ENCODE measurements around the gene DHRS4L2.
"Not testable (repeated sequence)": the region's sequence is repeated elsewhere in the genome, so short reads cannot be mapped to it uniquely, and the experiment has no call there.

DHRS4L2 gene

GRCh38 chr14:23989734-23990445 is 1.2 kb downstream of the DHRS4L2 start:
- H3K36me3 Mint-ChIP-seq (ENCODE audit: low read depth); DNase-seq (ENCODE audit: low spot score); H3K9me3 Mint-ChIP-seq; H3K27me3 Mint-ChIP-seq (ENCODE audit: low read depth): not testable (repeated sequence)
- H3K4me1 Mint-ChIP-seq (ENCODE audit: low read depth): peaks cover 21% of the 10 kb centered on the region
- H3K27ac Mint-ChIP-seq: peak overlapping the region; percentile 85
- peak overlapping the region; percentile 74 for H3K4me3 Mint-ChIP-seq

- H3K27ac Mint-ChIP-seq: peak overlapping the region; percentile 15
- not testable (repeated sequence) for H3K36me3 Mint-ChIP-seq (ENCODE audit: low read depth); H3K9me3 Mint-ChIP-seq; H3K4me3 Mint-ChIP-seq; H3K27me3 Mint-ChIP-seq (ENCODE audit: low read depth); DNase-seq (ENCODE audit: low spot score)
- H3K4me1 Mint-ChIP-seq (ENCODE audit: low read depth): peaks cover 21% of the 10 kb centered on the region
Observed at GRCh38 chr14:23990961-23991360, 2.2 kb downstream of the DHRS4L2 start.

- DNase-seq (ENCODE audit: low spot score); H3K27ac Mint-ChIP-seq; H3K36me3 Mint-ChIP-seq (ENCODE audit: low read depth); H3K9me3 Mint-ChIP-seq; H3K27me3 Mint-ChIP-seq (ENCODE audit: low read depth); H3K4me3 Mint-ChIP-seq: not testable (repeated sequence)
- H3K4me1 Mint-ChIP-seq (ENCODE audit: low read depth): peaks cover 15% of the 10 kb centered on the region
Observed at GRCh38 chr14:23993042-23993441, 4.3 kb downstream of the DHRS4L2 start.

DNA sequence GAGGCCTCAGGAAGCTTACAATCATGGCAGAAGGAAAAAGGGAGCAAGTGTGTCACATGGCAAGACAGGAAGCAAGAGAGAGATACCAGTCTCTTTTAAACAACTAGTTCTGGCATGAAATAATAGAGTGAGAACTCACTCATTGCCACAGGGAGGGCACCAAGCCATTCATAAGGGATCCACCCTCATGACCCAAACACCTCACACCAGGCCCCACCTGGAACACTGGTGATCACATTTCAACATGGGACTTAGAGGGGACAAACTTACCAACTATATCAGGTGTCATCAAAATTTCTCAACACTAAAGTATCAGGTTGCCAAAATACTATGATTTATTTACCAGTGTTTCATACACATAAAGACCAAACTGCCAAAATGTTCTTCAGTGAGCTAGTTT is 7.3 kb downstream of the DHRS4L2 start:
- not testable (repeated sequence) for H3K27me3 Mint-ChIP-seq (ENCODE audit: low read depth); H3K4me1 Mint-ChIP-seq (ENCODE audit: low read depth); H3K9me3 Mint-ChIP-seq; H3K27ac Mint-ChIP-seq; H3K4me3 Mint-ChIP-seq; DNase-seq (ENCODE audit: low spot score); H3K36me3 Mint-ChIP-seq (ENCODE audit: low read depth)

- H3K27me3 Mint-ChIP-seq (ENCODE audit: low read depth); H3K4me3 Mint-ChIP-seq; DNase-seq (ENCODE audit: low spot score); H3K36me3 Mint-ChIP-seq (ENCODE audit: low read depth); H3K4me1 Mint-ChIP-seq (ENCODE audit: low read depth); H3K9me3 Mint-ChIP-seq; H3K27ac Mint-ChIP-seq: not testable (repeated sequence)
Observed at GRCh38 chr14:23996825-23997224, 8.1 kb downstream of the DHRS4L2 start.

GRCh38 chr14:23999640-24000039 is 10.9 kb downstream of the DHRS4L2 start:
- H3K4me3 Mint-ChIP-seq; H3K9me3 Mint-ChIP-seq; DNase-seq (ENCODE audit: low spot score); H3K4me1 Mint-ChIP-seq (ENCODE audit: low read depth); H3K36me3 Mint-ChIP-seq (ENCODE audit: low read depth); H3K27me3 Mint-ChIP-seq (ENCODE audit: low read depth); H3K27ac Mint-ChIP-seq: not testable (repeated sequence)

- not testable (repeated sequence) for H3K9me3 Mint-ChIP-seq; H3K4me1 Mint-ChIP-seq (ENCODE audit: low read depth); H3K27me3 Mint-ChIP-seq (ENCODE audit: low read depth); H3K4me3 Mint-ChIP-seq; H3K27ac Mint-ChIP-seq; H3K36me3 Mint-ChIP-seq (ENCODE audit: low read depth); DNase-seq (ENCODE audit: low spot score)
Observed at GRCh38 chr14:24001078-24001477, 12.3 kb downstream of the DHRS4L2 start.

DNA sequence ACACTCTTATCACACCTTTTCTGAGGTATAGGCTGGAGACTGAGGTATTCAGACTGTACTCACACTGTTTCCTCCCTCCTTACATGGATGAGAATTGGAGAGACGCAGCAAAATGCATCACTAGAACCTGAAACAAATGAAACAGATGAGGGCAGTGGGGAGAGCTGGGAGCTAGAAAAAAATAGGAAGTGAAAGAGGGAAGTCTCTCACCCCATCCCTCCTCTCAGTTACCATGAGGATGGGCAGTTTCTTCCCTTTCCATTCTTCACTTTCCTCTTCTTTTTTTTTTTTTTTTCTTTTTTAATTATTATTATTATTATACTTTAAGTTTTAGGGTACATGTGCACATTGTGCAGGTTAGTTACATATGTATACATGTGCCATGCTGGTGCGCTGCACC is 12.9 kb downstream of the DHRS4L2 start:
- DNase-seq (ENCODE audit: low spot score); H3K9me3 Mint-ChIP-seq; H3K27ac Mint-ChIP-seq; H3K36me3 Mint-ChIP-seq (ENCODE audit: low read depth); H3K27me3 Mint-ChIP-seq (ENCODE audit: low read depth); H3K4me3 Mint-ChIP-seq; H3K4me1 Mint-ChIP-seq (ENCODE audit: low read depth): not testable (repeated sequence)

GRCh38 chr14:24006471-24006816 is 17.7 kb downstream of the DHRS4L2 start:
- H3K9me3 Mint-ChIP-seq; DNase-seq (ENCODE audit: low spot score); H3K27ac Mint-ChIP-seq; H3K27me3 Mint-ChIP-seq (ENCODE audit: low read depth): not testable (repeated sequence)
- H3K4me3 Mint-ChIP-seq: peak overlapping the region; percentile 34
- H3K36me3 Mint-ChIP-seq (ENCODE audit: low read depth): peaks cover 11% of the 10 kb centered on the region
- peaks cover 31% of the 10 kb centered on the region for H3K4me1 Mint-ChIP-seq (ENCODE audit: low read depth)

DNA sequence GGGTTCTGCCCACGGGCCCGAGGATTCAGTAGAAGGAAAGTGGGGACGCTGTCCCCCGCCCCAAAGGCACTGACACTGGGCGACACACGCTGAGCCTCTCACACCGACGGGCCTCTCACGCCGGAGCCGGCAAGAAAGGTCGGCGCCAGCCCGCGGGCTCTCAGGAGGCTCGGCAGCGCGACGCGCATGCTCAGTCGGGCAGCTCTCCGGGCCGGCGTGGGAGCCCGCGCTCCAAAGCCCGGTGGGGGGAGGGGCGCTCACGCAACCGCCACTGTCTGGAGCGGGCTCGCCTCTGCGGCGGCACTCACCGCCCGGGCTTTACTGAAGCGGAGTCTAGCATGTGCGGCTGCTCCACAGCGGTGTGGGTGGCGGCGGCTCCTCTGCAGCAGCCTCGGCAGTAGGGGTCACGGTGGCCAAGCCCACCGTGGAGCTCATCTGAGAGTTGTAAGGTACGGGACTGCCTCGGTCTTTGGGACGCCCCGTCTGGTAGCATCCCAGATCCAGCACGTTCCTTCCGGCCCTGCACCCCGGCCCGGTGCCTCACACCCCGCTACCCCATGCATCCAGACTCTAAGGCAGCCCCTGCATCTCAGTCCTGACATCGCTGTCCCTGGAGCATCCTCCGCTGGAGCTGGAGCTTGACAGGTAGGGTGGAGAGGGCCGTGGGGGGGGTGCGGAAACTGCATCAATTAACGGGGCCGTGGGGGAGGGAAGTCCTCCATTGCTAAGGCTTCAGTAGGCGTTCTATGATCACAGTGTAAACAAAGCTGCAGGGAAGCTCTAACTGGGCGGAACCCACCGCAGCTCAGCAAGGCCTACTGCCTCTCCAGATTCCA is 18.3 kb downstream of the DHRS4L2 start:
- Mint-ChIP-seq H3K4me1 (ENCODE audit: low read depth) (peaks cover 31% of the 10 kb centered on the region), H3K36me3 (ENCODE audit: low read depth) (peaks cover 11% of the 10 kb centered on the region), H3K4me3 (peak overlapping the region; percentile 83), H3K27ac (peak overlapping the region; percentile 79)
- H3K9me3 Mint-ChIP-seq; H3K27me3 Mint-ChIP-seq (ENCODE audit: low read depth): not testable (repeated sequence)
- DNase-seq (ENCODE audit: low spot score): peak; percentile 78

GRCh38 chr14:24011051-24011450 is 22.3 kb downstream of the DHRS4L2 start:
- no peaks in the 10 kb centered on the region for H3K9me3 Mint-ChIP-seq
- DNase-seq (ENCODE audit: low spot score): no peak
- H3K27me3 Mint-ChIP-seq (ENCODE audit: low read depth): no peaks in the 10 kb centered on the region
- H3K4me3 Mint-ChIP-seq: peak overlapping the region; percentile 35
- H3K36me3 Mint-ChIP-seq (ENCODE audit: low read depth): peaks cover 17% of the 10 kb centered on the region
- H3K27ac Mint-ChIP-seq: peak overlapping the region; percentile 29
- H3K4me1 Mint-ChIP-seq (ENCODE audit: low read depth): peaks cover 35% of the 10 kb centered on the region

GRCh38 chr14:24012726-24013273 is 24.1 kb downstream of the DHRS4L2 start:
- H3K9me3 Mint-ChIP-seq; DNase-seq (ENCODE audit: low spot score); H3K27ac Mint-ChIP-seq; H3K4me3 Mint-ChIP-seq: not testable (repeated sequence)
- Mint-ChIP-seq H3K27me3 (ENCODE audit: low read depth) (peaks cover 15% of the 10 kb centered on the region), H3K4me1 (ENCODE audit: low read depth) (peaks cover 36% of the 10 kb centered on the region), H3K36me3 (ENCODE audit: low read depth) (peaks cover 20% of the 10 kb centered on the region)

- Mint-ChIP-seq H3K9me3 (peaks cover 10% of the 10 kb centered on the region), H3K4me1 (ENCODE audit: low read depth) (peaks cover 27% of the 10 kb centered on the region), H3K36me3 (ENCODE audit: low read depth) (peaks cover 14% of the 10 kb centered on the region), H3K27ac (no peak overlapping the region), H3K4me3 (no peak overlapping the region), H3K27me3 (ENCODE audit: low read depth) (peaks cover 19% of the 10 kb centered on the region)
- peak; percentile 50 for DNase-seq (ENCODE audit: low spot score)
Observed at GRCh38 chr14:24013654-24014514, 25.2 kb downstream of the DHRS4L2 start.

- not testable (repeated sequence) for H3K4me3 Mint-ChIP-seq
- peaks cover 13% of the 10 kb centered on the region for H3K36me3 Mint-ChIP-seq (ENCODE audit: low read depth)
Observed at GRCh38 chr14:24015745-24016144, 27.0 kb downstream of the DHRS4L2 start.

More at GRCh38 chr14:24015745-24016144, 27.0 kb downstream of the DHRS4L2 start:
- H3K9me3 Mint-ChIP-seq: peaks cover 19% of the 10 kb centered on the region
- DNase-seq (ENCODE audit: low spot score); H3K27ac Mint-ChIP-seq: not testable (repeated sequence)
- H3K27me3 Mint-ChIP-seq (ENCODE audit: low read depth): peaks cover 21% of the 10 kb centered on the region
- peaks cover 15% of the 10 kb centered on the region for H3K4me1 Mint-ChIP-seq (ENCODE audit: low read depth)

Measured in T-helper 2 cell treated with Interferon-gamma antibody and Interleukin-4, amounts not matched to agents 5 μg/mL and 100 μg/mL, for 36 hours (primary cell).